Neutrophil (primary cell): ENCODE data around the gene NBEA.
"Not testable (repeated sequence)": the region's sequence is repeated elsewhere in the genome, so short reads cannot be mapped to it uniquely, and the experiment has no call there.

ENCODE experiments used
- H3K27ac ChIP-seq: fragments of 200-600 bp; sonication (generic); 2 replicates; pipeline ENCODE4 v1.5.1; 2016; ENCODE audit warnings: mild to moderate bottlenecking, moderate library complexity
- H3K27me3 ChIP-seq: fragments of 200-600 bp; sonication (generic); 2 replicates; pipeline ENCODE4 v1.6.0; 2016; ENCODE audit warnings: mild to moderate bottlenecking
- H3K36me3 ChIP-seq: fragments of 200-600 bp; sonication (generic); 2 replicates; pipeline ENCODE4 v1.5.1; 2017
- H3K4me1 ChIP-seq, 2 experiments: fragments of 200-600 bp in 1 of 2; sonication (generic) in 1 of 2; 1 replicate in 1 of 2; 2 replicates in 1 of 2; pipeline versions ENCODE4 v1.5.1 to v1.6.1; 2013 to 2016; ENCODE audit warnings: low read depth in 1 of 2, low read length in 1 of 2, mild to moderate bottlenecking in 1 of 2, moderate library complexity in 1 of 2; ENCODE audit not compliant: control insufficient read depth in 1 of 2, insufficient read depth in 1 of 2
- H3K4me3 ChIP-seq, 2 experiments: fragments of 200-600 bp in 1 of 2; sonication (generic) in 1 of 2; 1 replicate in 1 of 2; 2 replicates in 1 of 2; pipeline ENCODE4 v1.5.1; 2013 to 2016; ENCODE audit warnings: low read depth in 1 of 2, low read length in 1 of 2, mild to moderate bottlenecking in 1 of 2, moderate library complexity in 1 of 2
- H3K9me3 ChIP-seq: fragments of 200-600 bp; sonication (generic); 2 replicates; pipeline ENCODE4 v1.5.1; 2016
- TF ChIP-seq, protein P1 (sequence below): fragments of 200-600 bp; sonication (generic); IDR thresholded peaks from 2 replicates; pipeline ENCODE4 v1.5.1; 2016; ENCODE audit warnings: antibody characterized with exemption

NBEA gene

DNA sequence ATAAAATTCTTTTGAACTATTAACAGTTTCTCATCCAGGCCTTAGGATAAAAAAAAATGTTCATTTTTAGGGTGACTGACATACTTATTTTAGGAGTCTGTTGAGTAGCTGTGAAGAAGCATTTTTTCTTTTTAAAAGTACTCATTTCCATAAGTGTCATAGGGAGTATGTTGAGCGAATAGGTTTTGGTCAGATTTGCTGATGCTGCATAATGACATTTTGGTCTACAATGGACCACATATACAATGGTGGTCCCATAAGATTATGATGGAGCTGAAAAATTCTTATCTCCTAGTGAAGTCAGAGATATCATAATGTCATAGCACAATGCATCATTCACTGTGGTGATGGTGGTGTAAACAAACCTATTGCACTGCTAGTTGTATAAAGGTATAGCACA, 17.4 kb downstream of the NBEA start:
- TF ChIP-seq, protein P1, sequence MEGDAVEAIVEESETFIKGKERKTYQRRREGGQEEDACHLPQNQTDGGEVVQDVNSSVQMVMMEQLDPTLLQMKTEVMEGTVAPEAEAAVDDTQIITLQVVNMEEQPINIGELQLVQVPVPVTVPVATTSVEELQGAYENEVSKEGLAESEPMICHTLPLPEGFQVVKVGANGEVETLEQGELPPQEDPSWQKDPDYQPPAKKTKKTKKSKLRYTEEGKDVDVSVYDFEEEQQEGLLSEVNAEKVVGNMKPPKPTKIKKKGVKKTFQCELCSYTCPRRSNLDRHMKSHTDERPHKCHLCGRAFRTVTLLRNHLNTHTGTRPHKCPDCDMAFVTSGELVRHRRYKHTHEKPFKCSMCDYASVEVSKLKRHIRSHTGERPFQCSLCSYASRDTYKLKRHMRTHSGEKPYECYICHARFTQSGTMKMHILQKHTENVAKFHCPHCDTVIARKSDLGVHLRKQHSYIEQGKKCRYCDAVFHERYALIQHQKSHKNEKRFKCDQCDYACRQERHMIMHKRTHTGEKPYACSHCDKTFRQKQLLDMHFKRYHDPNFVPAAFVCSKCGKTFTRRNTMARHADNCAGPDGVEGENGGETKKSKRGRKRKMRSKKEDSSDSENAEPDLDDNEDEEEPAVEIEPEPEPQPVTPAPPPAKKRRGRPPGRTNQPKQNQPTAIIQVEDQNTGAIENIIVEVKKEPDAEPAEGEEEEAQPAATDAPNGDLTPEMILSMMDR, result no peak
- Histone ChIP-seq H3K9me3 (no peaks in the 10 kb centered on the region), H3K36me3 (no peaks in the 10 kb centered on the region), H3K27ac (no peak overlapping the region), H3K27me3 (no peaks in the 10 kb centered on the region), H3K4me1 (no peaks in the 10 kb centered on the region), H3K4me3 (no peak overlapping the region)

DNA sequence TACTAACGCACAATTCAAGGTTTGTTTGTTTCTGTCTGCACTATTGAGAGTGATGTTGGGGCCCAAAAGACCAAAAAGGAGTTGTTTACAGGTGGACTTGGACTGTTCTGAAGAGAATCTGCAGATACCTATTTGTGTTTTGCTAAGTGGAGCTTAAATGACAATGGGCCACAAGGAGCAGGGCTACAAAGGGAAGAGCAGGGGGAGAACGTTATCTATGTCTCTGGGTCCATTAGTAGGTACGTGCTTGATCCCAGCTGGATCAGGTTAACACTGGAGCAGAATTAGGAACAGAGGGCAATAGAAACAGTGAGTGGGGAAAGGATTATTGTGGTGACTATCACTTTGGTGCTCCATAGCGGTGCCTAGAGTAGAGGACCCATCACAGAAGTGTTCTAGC, 22.5 kb downstream of the NBEA start:
- no peak overlapping the region for H3K4me3 ChIP-seq
- TF ChIP-seq, protein P1, result no peak
- no peaks in the 10 kb centered on the region for H3K4me1 ChIP-seq

DNA sequence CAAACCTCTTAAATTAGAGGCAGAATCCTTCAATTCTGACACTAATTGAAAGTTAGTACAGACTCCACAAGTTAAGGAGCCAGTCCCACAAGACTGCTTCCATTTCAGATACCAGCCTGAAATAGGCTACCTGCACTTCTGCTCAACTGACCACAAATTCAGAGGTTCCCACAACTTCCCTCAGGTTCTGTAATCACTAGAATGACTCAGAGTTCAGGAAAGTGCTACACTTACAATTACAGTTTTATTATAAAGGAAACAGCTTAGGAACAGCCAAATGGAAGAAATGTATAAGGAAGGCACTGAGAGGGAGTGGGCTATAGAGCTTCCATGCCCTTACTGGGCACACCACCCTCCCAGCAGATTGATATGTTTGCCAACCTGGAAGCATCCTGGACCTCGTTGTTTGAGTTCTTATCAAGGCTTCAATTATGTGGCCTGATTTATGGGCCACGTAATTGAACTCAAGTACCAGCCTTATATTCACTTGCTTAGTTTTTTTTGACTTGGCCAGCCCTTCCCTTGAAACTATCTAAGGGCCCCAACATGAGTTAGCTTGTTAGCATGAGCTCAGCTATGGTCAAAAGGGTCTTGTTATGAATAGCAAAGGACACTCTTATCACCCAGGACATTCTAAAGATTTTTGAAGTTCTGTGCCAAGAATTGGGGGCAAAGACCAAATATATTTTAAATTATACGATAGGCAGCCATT, 25.9 kb downstream of the NBEA start:
- H3K36me3 ChIP-seq, result no peaks in the 10 kb centered on the region
- H3K4me1 ChIP-seq, result no peaks in the 10 kb centered on the region
- no peak overlapping the region for H3K4me3 ChIP-seq
- no peaks in the 10 kb centered on the region for H3K27me3 ChIP-seq
- H3K27ac ChIP-seq, result no peak overlapping the region
- peaks cover under 1% of the 10 kb centered on the region for H3K9me3 ChIP-seq
- TF ChIP-seq, protein P1, result no peak

More for the DNA sequence above, 22.5 kb downstream of the NBEA start:
- H3K9me3 ChIP-seq, result no peaks in the 10 kb centered on the region
- H3K27ac ChIP-seq, result no peak overlapping the region
- no peaks in the 10 kb centered on the region for H3K36me3 ChIP-seq
- H3K27me3 ChIP-seq, result no peaks in the 10 kb centered on the region

DNA sequence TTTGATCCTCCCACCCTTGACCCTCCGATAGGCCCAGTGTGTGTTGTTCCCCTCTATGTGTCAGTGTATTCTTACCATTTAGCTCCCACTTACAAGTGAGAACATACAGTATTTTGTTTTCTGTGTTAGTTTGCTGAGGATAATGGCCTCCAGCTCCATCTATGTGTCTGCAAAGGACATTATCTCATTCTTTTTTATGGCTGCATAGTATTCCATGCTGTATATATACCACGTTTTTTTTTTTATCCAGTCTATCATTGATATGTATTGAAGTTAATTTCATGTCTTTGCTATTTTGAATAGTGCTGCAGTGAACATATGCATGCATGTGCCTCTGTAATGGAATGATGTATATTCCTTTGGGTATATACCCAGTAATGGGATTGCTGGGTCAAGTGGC, 27.5 kb downstream of the NBEA start:
- not testable (repeated sequence) for H3K9me3 ChIP-seq, H3K27ac ChIP-seq, H3K27me3 ChIP-seq, H3K36me3 ChIP-seq, H3K4me3 ChIP-seq, H3K4me1 ChIP-seq

DNA sequence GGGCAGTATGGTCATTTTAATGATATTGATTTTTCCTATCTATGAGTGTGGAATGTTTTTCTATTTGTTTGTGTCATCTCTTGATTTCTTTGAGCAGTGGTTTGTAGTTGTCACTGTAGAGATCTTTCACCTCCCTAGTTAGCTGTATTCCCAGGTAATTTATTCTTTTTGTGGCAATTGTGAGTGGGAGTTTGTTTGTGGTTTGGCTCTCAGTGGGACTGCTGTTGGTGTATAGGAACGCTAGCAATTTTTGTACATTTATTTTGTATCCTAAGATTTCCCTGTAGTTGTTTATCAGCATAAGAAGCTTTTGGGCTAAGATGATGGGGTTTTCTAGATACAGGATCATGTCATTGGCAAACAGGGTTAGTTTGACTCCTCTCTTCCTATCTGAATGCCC, 28.9 kb downstream of the NBEA start:
- Histone ChIP-seq H3K27ac (no peak overlapping the region), H3K9me3 (peaks cover 6% of the 10 kb centered on the region), H3K4me3 (no peak overlapping the region), H3K27me3 (no peaks in the 10 kb centered on the region), H3K4me1 (no peaks in the 10 kb centered on the region), H3K36me3 (no peaks in the 10 kb centered on the region)
- TF ChIP-seq, protein P1, result no peak

DNA sequence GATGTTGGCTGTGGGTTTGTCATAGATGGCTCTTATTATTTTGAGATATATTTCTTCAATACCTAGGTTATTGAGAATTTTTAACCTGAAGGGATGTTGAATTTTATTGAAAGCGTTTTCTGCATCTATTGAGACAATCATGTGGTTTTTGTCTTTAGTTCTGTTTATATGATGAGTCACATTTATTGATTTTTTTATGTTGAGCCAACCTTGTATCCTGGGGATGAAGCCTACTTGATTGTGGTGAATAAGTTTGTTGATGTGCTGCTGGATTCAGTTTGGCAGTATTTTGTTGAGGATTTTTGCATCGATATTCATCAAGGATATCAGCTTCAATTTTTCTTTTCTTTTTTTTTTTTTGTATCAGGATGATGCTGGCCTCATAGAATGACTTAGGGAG, 29.4 kb downstream of the NBEA start:
- H3K36me3 ChIP-seq, result no peaks in the 10 kb centered on the region
- H3K27ac ChIP-seq, result no peak overlapping the region
- H3K27me3 ChIP-seq, result no peaks in the 10 kb centered on the region
- H3K9me3 ChIP-seq, result peaks cover 6% of the 10 kb centered on the region
- no peaks in the 10 kb centered on the region for H3K4me1 ChIP-seq
- no peak overlapping the region for H3K4me3 ChIP-seq
- TF ChIP-seq, protein P1, result no peak

DNA sequence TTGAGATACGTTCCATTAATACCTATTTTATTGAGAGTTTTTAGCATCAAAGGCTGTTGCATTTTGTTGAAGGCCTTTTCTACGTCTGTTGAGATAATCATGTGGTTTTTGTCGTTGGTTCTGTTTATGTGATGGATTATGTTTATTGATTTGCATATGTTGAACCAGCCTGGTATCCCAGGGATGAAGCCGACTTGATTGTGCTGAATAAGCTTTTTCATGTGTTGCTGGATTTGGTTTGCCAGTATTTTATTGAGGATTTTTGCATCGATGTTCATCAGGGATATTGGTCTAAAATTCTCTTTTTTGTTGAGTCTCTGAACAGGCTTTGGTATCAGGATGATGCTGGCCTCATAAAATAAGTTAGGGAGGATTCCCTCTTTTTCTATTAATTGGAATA, 43.1 kb downstream of the NBEA start:
- H3K4me3 ChIP-seq, H3K36me3 ChIP-seq, H3K4me1 ChIP-seq, H3K9me3 ChIP-seq, H3K27ac ChIP-seq, H3K27me3 ChIP-seq: not testable (repeated sequence)
